ENCODE data around the gene TADA2A.

The TADA2A gene

GRCh38 chr17:37475731-37476420, 69.2 kb downstream of the TADA2A start:
- H3K36me3 ChIP-seq (ENCODE audit: control insufficient read depth in 2 of 2, insufficient read depth in 1 of 2, low read length in 2 of 2) = peaks cover 73 to 82% of the 10 kb centered on the region in 2 experiments
- CTCF ChIA-PET = interaction anchor here (1.1 to 1.2 kb wide), 2 partner anchors 52 to 102 kb away, joined by 3 to 5 read pairs; no protein-coding TSS in a partner anchor
- H3K9me3 ChIP-seq (ENCODE audit: control insufficient read depth, insufficient read depth, low read depth, low read length) = no peaks in the 10 kb centered on the region; the same call in 1 of the 2 replicates
- H3K27ac ChIP-seq (ENCODE audit: extremely low read depth, low read depth, low read length) = no peak overlapping the region
- POLR2A ChIA-PET = interaction anchor here (0.6 to 1.6 kb wide), 3 partner anchors 14 to 866 kb away, joined by 4 to 7 read pairs (median 4); partner anchors contain the start of gene DUSP14
- H3K4me3 ChIP-seq (ENCODE audit: low read depth, low read length) = no peak overlapping the region
- H3K4me1 ChIP-seq (ENCODE audit: control insufficient read depth, insufficient read depth, low read length) = no peaks in the 10 kb centered on the region
- TF ChIP-seq BCL11B (tag by site-specific recombination; IDR thresholded peaks at IDR 0.05; ENCODE audit: low read depth) = no peak
- TF ChIP-seq, protein P1, sequence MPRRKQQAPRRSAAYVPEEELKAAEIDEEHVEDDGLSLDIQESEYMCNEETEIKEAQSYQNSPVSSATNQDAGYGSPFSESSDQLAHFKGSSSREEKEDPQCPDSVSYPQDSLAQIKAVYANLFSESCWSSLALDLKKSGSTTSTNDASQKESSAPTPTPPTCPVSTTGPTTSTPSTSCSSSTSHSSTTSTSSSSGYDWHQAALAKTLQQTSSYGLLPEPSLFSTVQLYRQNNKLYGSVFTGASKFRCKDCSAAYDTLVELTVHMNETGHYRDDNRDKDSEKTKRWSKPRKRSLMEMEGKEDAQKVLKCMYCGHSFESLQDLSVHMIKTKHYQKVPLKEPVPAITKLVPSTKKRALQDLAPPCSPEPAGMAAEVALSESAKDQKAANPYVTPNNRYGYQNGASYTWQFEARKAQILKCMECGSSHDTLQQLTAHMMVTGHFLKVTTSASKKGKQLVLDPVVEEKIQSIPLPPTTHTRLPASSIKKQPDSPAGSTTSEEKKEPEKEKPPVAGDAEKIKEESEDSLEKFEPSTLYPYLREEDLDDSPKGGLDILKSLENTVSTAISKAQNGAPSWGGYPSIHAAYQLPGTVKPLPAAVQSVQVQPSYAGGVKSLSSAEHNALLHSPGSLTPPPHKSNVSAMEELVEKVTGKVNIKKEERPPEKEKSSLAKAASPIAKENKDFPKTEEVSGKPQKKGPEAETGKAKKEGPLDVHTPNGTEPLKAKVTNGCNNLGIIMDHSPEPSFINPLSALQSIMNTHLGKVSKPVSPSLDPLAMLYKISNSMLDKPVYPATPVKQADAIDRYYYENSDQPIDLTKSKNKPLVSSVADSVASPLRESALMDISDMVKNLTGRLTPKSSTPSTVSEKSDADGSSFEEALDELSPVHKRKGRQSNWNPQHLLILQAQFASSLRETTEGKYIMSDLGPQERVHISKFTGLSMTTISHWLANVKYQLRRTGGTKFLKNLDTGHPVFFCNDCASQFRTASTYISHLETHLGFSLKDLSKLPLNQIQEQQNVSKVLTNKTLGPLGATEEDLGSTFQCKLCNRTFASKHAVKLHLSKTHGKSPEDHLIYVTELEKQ (tag by site-specific recombination; IDR thresholded peaks at IDR 0.05; ENCODE audit: borderline replicate concordance) = no peak
- TF ChIP-seq ZNF292 (tag by site-specific recombination; IDR thresholded peaks at IDR 0.05; ENCODE audit: borderline replicate concordance, low read depth) = no peak
- TF ChIP-seq ZNF548 (tag by site-specific recombination; IDR thresholded peaks at IDR 0.05) = no peak
- TF ChIP-seq ZBTB11 (tag by site-specific recombination; conservative IDR thresholded peaks at IDR 0.05; ENCODE audit: low read depth) = no peak
- no peak for TF ChIP-seq ZNF670 (tag by site-specific recombination; IDR thresholded peaks at IDR 0.05; ENCODE audit: low read depth)
- no peak for TF ChIP-seq ZNF707 (tag by site-specific recombination; IDR thresholded peaks at IDR 0.05)
- TF ChIP-seq, protein P2, sequence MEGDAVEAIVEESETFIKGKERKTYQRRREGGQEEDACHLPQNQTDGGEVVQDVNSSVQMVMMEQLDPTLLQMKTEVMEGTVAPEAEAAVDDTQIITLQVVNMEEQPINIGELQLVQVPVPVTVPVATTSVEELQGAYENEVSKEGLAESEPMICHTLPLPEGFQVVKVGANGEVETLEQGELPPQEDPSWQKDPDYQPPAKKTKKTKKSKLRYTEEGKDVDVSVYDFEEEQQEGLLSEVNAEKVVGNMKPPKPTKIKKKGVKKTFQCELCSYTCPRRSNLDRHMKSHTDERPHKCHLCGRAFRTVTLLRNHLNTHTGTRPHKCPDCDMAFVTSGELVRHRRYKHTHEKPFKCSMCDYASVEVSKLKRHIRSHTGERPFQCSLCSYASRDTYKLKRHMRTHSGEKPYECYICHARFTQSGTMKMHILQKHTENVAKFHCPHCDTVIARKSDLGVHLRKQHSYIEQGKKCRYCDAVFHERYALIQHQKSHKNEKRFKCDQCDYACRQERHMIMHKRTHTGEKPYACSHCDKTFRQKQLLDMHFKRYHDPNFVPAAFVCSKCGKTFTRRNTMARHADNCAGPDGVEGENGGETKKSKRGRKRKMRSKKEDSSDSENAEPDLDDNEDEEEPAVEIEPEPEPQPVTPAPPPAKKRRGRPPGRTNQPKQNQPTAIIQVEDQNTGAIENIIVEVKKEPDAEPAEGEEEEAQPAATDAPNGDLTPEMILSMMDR (tag by site-specific recombination; IDR thresholded peaks at IDR 0.05) = no peak
- TF ChIP-seq TCF7L2 (IDR thresholded peaks at IDR 0.05; ENCODE audit: borderline replicate concordance, low read depth, low read length) = no peak
- no peak for TF ChIP-seq KLF1 (tag by site-specific recombination; IDR thresholded peaks at IDR 0.05)
- no peak for TF ChIP-seq PRDM1 (tag by site-specific recombination; IDR thresholded peaks at IDR 0.05)
- TF ChIP-seq KLF8 (tag by site-specific recombination; IDR thresholded peaks at IDR 0.05) = no peak
- no peak for TF ChIP-seq ZSCAN30 (tag by site-specific recombination; IDR thresholded peaks at IDR 0.05)
- TF ChIP-seq ZNF169 (tag by site-specific recombination; IDR thresholded peaks at IDR 0.05) = no peak
- TF ChIP-seq, protein P3, sequence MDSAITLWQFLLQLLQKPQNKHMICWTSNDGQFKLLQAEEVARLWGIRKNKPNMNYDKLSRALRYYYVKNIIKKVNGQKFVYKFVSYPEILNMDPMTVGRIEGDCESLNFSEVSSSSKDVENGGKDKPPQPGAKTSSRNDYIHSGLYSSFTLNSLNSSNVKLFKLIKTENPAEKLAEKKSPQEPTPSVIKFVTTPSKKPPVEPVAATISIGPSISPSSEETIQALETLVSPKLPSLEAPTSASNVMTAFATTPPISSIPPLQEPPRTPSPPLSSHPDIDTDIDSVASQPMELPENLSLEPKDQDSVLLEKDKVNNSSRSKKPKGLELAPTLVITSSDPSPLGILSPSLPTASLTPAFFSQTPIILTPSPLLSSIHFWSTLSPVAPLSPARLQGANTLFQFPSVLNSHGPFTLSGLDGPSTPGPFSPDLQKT (IDR thresholded peaks at IDR 0.05; ENCODE audit: borderline replicate concordance, low read depth, low read length) = no peak
- no peak for TF ChIP-seq ZNF394 (tag by site-specific recombination; IDR thresholded peaks at IDR 0.05; ENCODE audit: borderline replicate concordance)
- no peak for TF ChIP-seq ZNF513 (tag by site-specific recombination; IDR thresholded peaks at IDR 0.05)
- no peak for TF ChIP-seq HIC1 (tag by site-specific recombination; IDR thresholded peaks at IDR 0.05)
- TF ChIP-seq REST (tag by site-specific recombination; IDR thresholded peaks at IDR 0.05) = no peak

All from HEK293 (cell line).